HFFc6 (cell line): ENCODE measurements around the gene OPRM1. TPM values are rescaled to one million over a fixed set of nuclear protein-coding genes. Genes with fewer than 3 reads are reported as not detected.

Experiments
- DNase-seq: peaks from one replicate; pipeline ENCODE4 v3.0.0-alpha.2; 2018
- H3K27ac Mint-ChIP-seq: 2 replicates; pipeline ENCODE4 v1.8.0; 2020; ENCODE audit warnings: mild to moderate bottlenecking, mixed read lengths
- H3K27me3 Mint-ChIP-seq: 2 replicates; pipeline ENCODE4 v1.8.0; 2021; ENCODE audit warnings: mild to moderate bottlenecking, moderate library complexity, mixed read lengths; ENCODE audit not compliant: insufficient read depth
- H3K36me3 Mint-ChIP-seq: 2 replicates; pipeline ENCODE4 v1.8.0; 2021; ENCODE audit warnings: low read depth, mixed read lengths
- H3K4me1 Mint-ChIP-seq: 2 replicates; pipeline ENCODE4 v1.8.0; 2020; ENCODE audit warnings: low read depth, mixed read lengths
- H3K4me3 Mint-ChIP-seq: 2 replicates; pipeline ENCODE4 v1.8.0; 2020; ENCODE audit warnings: mild to moderate bottlenecking, moderate library complexity, mixed read lengths
- H3K9me3 Mint-ChIP-seq: 2 replicates; pipeline ENCODE4 v1.8.0; 2020; ENCODE audit warnings: mild to moderate bottlenecking, mixed read lengths
- total RNA-seq, 6 experiments: library from RNA; stranded (reverse); fragmentation: NEBNext Ultra II Directional; extraction: Animal tissue kit (Norgen Biotek cat#: 25700); gene quantifications; 2 replicates in 1 of 6; 3 replicates in 5 of 6; pipeline ENCODE4 v1.2.3, GENCODE V29; 2021
- TF ChIP-seq, protein P1 (sequence below): fragments of 200-600 bp; sonication (generic); IDR thresholded peaks from 2 replicates; pipeline ENCODE4 v1.5.0; 2021; ENCODE audit warnings: antibody characterized with exemption, mild to moderate bottlenecking

Gene OPRM1
- total RNA-seq, 6 experiments from 2014 or later: not detected

DNA sequence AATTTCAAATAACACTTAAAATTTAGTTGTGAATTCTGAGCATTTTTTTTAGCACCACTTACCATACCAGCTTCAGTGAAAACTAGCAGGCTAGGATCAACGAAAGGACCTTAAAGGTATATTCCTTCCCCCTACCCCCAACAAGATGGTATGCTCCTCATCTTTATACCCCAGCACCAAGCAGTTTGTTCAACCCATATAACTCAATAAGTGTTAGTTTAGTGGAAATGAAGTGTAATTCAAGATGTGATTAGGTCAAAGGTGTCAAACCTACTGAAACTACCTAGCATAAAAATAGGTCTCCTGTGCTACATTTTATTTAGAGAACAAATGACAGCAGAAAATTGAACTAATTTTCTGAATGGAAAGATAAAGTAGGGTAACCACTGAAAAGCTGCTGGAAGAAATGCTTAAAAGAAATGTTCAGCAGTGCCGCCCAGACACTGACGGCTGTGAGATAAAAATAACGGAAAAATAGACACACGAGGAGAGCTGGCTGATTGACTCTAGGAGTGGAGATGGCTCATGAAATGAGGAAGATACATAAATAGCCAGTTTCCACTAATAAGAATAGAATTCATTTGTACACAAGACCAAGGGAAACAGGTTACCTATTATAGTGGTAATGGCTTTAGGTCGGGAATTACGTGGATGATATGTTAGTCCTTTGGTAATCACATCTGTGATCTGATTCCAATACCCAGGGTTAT, 222.8 kb downstream of the OPRM1 start:
- no peak for DNase-seq
- TF ChIP-seq, protein P1, sequence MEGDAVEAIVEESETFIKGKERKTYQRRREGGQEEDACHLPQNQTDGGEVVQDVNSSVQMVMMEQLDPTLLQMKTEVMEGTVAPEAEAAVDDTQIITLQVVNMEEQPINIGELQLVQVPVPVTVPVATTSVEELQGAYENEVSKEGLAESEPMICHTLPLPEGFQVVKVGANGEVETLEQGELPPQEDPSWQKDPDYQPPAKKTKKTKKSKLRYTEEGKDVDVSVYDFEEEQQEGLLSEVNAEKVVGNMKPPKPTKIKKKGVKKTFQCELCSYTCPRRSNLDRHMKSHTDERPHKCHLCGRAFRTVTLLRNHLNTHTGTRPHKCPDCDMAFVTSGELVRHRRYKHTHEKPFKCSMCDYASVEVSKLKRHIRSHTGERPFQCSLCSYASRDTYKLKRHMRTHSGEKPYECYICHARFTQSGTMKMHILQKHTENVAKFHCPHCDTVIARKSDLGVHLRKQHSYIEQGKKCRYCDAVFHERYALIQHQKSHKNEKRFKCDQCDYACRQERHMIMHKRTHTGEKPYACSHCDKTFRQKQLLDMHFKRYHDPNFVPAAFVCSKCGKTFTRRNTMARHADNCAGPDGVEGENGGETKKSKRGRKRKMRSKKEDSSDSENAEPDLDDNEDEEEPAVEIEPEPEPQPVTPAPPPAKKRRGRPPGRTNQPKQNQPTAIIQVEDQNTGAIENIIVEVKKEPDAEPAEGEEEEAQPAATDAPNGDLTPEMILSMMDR: no peak
- no peaks in the 10 kb centered on the region for H3K4me1 Mint-ChIP-seq
- no peak overlapping the region for H3K27ac Mint-ChIP-seq
- H3K27me3 Mint-ChIP-seq: peaks cover 5% of the 10 kb centered on the region
- H3K36me3 Mint-ChIP-seq: no peaks in the 10 kb centered on the region
- no peaks in the 10 kb centered on the region for H3K9me3 Mint-ChIP-seq
- H3K4me3 Mint-ChIP-seq: no peak overlapping the region

DNA sequence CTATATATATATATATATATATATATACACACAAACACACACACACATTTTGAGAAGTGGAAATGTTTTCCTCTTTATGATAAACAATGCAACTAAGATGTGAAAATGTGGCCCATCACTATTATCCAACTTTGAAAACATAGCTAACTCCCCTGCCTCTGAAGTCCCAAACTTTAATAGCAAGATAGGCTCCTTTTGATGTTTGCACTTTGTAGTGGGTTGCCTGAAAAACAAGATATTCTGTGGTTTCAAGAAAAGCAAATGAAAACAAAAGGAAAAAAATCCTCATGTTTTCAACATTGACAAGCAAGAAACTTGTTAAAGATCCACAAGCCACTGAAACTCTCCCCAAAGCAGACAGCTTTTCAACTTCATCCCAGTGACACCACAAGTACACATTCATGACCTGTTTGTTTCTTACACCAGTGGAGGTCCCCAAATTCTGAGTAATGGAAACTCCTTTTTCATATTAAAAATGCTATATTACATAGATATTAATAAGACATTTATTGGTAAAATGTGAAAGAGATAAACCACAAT, 227.6 kb downstream of the OPRM1 start:
- Mint-ChIP-seq H3K27ac (no peak overlapping the region), H3K4me1 (no peaks in the 10 kb centered on the region), H3K27me3 (peaks cover 12% of the 10 kb centered on the region), H3K9me3 (no peaks in the 10 kb centered on the region), H3K36me3 (no peaks in the 10 kb centered on the region), H3K4me3 (no peak overlapping the region)
- TF ChIP-seq, protein P1: no peak
- no peak for DNase-seq

DNA sequence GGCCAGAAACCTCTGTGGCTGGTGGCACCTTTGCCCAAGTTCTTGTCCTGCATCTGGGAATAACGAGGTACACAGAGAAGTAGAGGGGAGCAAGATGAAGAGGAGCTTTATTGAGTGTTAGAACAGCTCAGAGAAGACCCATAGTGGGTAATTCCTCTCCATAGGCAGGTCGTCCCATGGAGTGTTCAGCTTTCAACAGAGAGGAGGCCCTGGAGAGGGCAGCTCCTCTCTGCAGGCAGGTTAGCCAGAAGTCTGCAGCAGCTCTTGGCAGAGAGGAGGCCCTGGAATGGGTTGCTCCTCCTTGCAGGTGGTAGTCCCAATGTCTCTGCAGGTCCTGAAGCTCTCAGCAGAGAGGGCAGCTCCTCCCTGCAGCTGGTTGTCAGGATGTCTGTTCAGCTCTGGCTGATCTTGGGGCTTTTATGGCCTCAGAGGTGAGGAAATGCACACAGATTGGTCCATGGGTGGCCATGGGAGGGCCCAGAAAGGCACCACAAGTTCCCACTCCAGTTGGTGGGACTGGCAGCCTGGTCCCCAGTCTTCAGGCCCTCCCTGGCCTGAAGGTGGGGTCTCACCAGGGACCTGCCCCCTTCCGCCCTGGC, 228.6 kb downstream of the OPRM1 start:
- DNase-seq: no peak
- no peaks in the 10 kb centered on the region for H3K4me1 Mint-ChIP-seq
- no peaks in the 10 kb centered on the region for H3K9me3 Mint-ChIP-seq
- H3K36me3 Mint-ChIP-seq: no peaks in the 10 kb centered on the region
- H3K27me3 Mint-ChIP-seq: peaks cover 9% of the 10 kb centered on the region
- TF ChIP-seq, protein P1: no peak
- no peak overlapping the region for H3K4me3 Mint-ChIP-seq
- no peak overlapping the region for H3K27ac Mint-ChIP-seq

DNA sequence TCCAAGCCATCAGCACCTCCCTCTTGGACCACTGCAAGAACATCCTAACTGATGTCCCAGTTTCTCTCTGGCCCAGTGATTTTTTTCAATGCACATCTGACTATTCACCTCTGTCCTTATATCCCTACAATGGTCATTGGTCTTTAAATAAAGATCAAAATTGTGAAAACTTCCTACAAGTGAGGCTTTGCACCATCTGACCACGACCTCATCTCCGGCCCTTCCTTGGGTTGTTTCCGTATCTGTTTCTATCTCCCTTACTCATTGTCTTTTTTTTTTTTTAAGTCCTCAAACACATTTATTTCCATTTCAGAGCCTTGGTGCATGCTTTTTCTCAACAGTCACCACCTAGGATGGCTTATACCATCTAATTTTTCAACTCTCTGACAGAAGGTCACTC, 229.4 kb downstream of the OPRM1 start:
- H3K27me3 Mint-ChIP-seq: peaks cover 9% of the 10 kb centered on the region
- TF ChIP-seq, protein P1: no peak
- H3K4me3 Mint-ChIP-seq: no peak overlapping the region
- H3K27ac Mint-ChIP-seq: no peak overlapping the region
- DNase-seq: no peak
- H3K9me3 Mint-ChIP-seq: no peaks in the 10 kb centered on the region
- H3K4me1 Mint-ChIP-seq: no peaks in the 10 kb centered on the region
- H3K36me3 Mint-ChIP-seq: no peaks in the 10 kb centered on the region

DNA sequence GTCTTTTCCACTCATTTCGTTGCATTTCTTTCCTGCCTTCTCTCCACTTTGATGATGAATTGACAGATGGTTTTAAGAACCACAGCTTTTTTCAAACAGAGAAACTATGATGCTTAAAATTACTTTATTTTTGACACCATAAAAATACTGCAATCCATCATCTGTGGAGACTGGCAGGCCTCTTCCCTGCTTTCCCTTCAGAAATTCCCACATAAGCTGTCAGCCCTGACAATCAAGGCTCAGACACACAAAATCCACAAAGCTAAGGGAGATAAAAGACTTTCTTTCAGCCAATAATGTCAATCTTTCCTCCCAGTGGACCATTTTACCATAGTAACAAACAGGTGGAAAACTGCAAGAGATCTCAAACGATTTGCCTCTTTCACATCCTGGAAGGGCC, 235.1 kb downstream of the OPRM1 start:
- Mint-ChIP-seq H3K36me3 (no peaks in the 10 kb centered on the region), H3K9me3 (no peaks in the 10 kb centered on the region), H3K4me3 (no peak overlapping the region), H3K4me1 (peaks cover 9% of the 10 kb centered on the region; the same call in 1 of the 2 replicates), H3K27ac (no peak overlapping the region), H3K27me3 (no peaks in the 10 kb centered on the region; the same call in 1 of the 2 replicates)
- TF ChIP-seq, protein P1: no peak
- no peak for DNase-seq
